ENCODE results near the gene GDA. TPM values are rescaled to one million over a fixed set of nuclear protein-coding genes. Genes with fewer than 3 reads are reported as not detected.

GDA gene
- total RNA-seq, 1 experiment from 2014 or later: 142 TPM

DNA sequence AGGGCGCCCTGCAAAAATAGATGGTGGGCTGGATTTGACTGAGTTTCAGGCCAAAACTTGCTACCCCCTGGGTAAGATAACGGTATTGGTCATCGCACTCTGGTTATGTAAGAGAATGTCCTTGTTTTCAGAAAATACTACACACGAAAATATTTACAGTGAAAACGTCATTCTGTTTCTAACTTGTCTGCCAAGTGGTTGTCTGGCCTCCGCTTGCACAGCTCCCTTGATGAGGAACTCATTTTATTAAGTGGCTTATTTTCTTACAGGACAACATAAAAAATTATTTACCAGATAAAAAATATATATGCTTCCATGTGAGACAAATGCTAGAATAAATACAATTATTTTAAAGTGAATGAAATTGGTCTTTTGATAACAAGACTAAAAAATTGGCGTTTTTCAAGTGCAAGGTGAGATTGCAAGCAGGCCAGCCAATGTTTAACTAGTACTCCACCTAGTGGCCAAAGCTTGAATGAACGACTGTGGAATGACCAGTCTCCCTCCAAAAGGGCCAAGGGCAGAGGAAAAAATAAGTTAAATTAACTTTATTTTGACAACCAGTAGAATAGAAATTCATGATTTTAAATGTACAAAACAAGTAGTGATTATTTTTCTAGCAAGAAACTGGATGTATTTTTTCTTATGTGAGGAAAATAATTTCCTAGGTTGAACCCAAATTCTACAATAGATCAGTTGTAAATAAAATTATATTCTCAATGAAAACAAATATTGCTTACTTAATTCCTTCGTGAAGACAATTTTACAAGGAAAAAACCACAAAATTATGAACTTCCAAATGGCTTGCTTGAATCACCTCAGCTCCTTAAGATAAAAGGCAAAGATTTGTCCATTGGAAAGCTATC is 122.6 kb downstream of the GDA start:
- ChIA-PET POLR2A (ENCODE audit: unreplicated experiment) (interaction anchor here (0.5 to 0.7 kb wide), 3 partner anchors 34 to 922 kb away, joined by 4 to 9 read pairs (median 6); no protein-coding TSS in a partner anchor), CTCF (interaction anchor here (0.6 to 2.8 kb wide), 5 partner anchors 12 to 550 kb away, joined by 3 to 18 read pairs (median 10); no protein-coding TSS in a partner anchor)
- intact Hi-C loops (cut with micrococcal nuclease; ENCODE audit: unreplicated experiment): loop anchor here (1.0 to 5.0 kb wide), 3 partner anchors 233 to 930 kb away; no protein-coding TSS in a partner anchor
- peak in 1 of 2 experiments; percentile 49 for DNase-seq
- Histone ChIP-seq H3K9me2 (ENCODE audit: insufficient read depth) (no peaks in the 10 kb centered on the region), H4K20me1 (ENCODE audit: insufficient read depth) (no peaks in the 10 kb centered on the region), H3K9me3 (ENCODE audit: insufficient read depth, low read depth) (no peaks in the 10 kb centered on the region), H3K4me2 (no peak overlapping the region), H3K79me2 (ENCODE audit: low read depth) (no peaks in the 10 kb centered on the region), H3K27me3 (ENCODE audit: insufficient read depth, low read depth) (no peaks in the 10 kb centered on the region), H2AFZ (no peak overlapping the region), H3K27ac (no peak overlapping the region), H3F3A (ENCODE audit: insufficient read depth, low read depth) (no peaks in the 10 kb centered on the region), H3K4me1 (replicated peaks; ENCODE audit: insufficient read depth) (no peaks in the 10 kb centered on the region), H3K4me3 (no peak overlapping the region), H3K36me3 (ENCODE audit: low read depth) (no peaks in the 10 kb centered on the region)
- BruUV-seq (replicated peaks): no TSS peak
- no peak for TF ChIP-seq EZH2 (IDR thresholded peaks at IDR 0.05; ENCODE audit: low read depth)
- TF ChIP-seq, protein P1, sequence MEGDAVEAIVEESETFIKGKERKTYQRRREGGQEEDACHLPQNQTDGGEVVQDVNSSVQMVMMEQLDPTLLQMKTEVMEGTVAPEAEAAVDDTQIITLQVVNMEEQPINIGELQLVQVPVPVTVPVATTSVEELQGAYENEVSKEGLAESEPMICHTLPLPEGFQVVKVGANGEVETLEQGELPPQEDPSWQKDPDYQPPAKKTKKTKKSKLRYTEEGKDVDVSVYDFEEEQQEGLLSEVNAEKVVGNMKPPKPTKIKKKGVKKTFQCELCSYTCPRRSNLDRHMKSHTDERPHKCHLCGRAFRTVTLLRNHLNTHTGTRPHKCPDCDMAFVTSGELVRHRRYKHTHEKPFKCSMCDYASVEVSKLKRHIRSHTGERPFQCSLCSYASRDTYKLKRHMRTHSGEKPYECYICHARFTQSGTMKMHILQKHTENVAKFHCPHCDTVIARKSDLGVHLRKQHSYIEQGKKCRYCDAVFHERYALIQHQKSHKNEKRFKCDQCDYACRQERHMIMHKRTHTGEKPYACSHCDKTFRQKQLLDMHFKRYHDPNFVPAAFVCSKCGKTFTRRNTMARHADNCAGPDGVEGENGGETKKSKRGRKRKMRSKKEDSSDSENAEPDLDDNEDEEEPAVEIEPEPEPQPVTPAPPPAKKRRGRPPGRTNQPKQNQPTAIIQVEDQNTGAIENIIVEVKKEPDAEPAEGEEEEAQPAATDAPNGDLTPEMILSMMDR (conservative IDR thresholded peaks at IDR 0.05): peak; percentile 92

DNA sequence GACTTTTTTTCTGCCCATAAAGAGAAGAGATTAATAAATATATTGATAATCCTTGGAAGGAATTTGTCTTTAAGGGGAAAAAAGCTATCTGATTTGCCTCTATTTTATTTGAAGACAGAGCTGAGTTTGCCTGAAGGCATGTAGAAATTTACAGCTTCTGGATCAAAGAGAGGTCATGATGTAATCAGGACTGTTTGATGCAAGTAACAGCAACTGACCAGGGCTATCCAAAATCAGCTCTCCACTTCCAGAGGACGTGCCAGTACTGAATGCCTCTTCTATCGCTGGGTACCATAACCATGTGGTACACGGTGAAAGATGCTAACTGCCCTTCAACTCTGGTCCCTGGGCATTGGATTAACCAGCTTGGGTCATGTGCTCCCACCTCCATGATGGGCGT is 125.2 kb downstream of the GDA start:
- no peaks in the 10 kb centered on the region for H4K20me1 ChIP-seq (ENCODE audit: insufficient read depth)
- no peak overlapping the region for H3K27ac ChIP-seq
- no peaks in the 10 kb centered on the region for H3K79me2 ChIP-seq (ENCODE audit: low read depth)
- no TSS peak for BruUV-seq (replicated peaks)
- H3K4me2 ChIP-seq: no peak overlapping the region
- no peaks in the 10 kb centered on the region for H3K36me3 ChIP-seq (ENCODE audit: low read depth)
- H3K4me3 ChIP-seq: no peak overlapping the region
- no peaks in the 10 kb centered on the region for H3K9me3 ChIP-seq (ENCODE audit: insufficient read depth, low read depth)
- no peak overlapping the region for H2AFZ ChIP-seq
- ChIA-PET CTCF (interaction anchor here (0.7 kb wide), 2 partner anchors 361 to 799 kb away, joined by 3 to 5 read pairs; no protein-coding TSS in a partner anchor), POLR2A (ENCODE audit: unreplicated experiment) (no interaction called here)
- DNase-seq: no peak
- intact Hi-C loops (cut with micrococcal nuclease; ENCODE audit: unreplicated experiment): loop anchor here (5.0 kb wide), 2 partner anchors 467 to 928 kb away; no protein-coding TSS in a partner anchor
- TF ChIP-seq, protein P1 (conservative IDR thresholded peaks at IDR 0.05): no peak
- no peak for TF ChIP-seq EZH2 (IDR thresholded peaks at IDR 0.05; ENCODE audit: low read depth)
- no peaks in the 10 kb centered on the region for H3F3A ChIP-seq (ENCODE audit: insufficient read depth, low read depth)
- no peaks in the 10 kb centered on the region for H3K4me1 ChIP-seq (replicated peaks; ENCODE audit: insufficient read depth)
- H3K9me2 ChIP-seq (ENCODE audit: insufficient read depth): no peaks in the 10 kb centered on the region
- H3K27me3 ChIP-seq (ENCODE audit: insufficient read depth, low read depth): no peaks in the 10 kb centered on the region

GRCh38 chr9:72274916-72275315 is 125.7 kb downstream of the GDA start:
- TF ChIP-seq EZH2 (IDR thresholded peaks at IDR 0.05; ENCODE audit: low read depth): no peak
- TF ChIP-seq, protein P1 (conservative IDR thresholded peaks at IDR 0.05): no peak
- no peaks in the 10 kb centered on the region for H3K9me3 ChIP-seq (ENCODE audit: insufficient read depth, low read depth)
- POLR2A ChIA-PET (ENCODE audit: unreplicated experiment): no interaction called here
- intact Hi-C loops (cut with micrococcal nuclease; ENCODE audit: unreplicated experiment): loop anchor here (5.0 kb wide), 2 partner anchors 468 to 927 kb away; no protein-coding TSS in a partner anchor
- H3K4me3 ChIP-seq: no peak overlapping the region
- no TSS peak for BruUV-seq (replicated peaks)
- CTCF ChIA-PET: no interaction called here
- H3K27me3 ChIP-seq (ENCODE audit: insufficient read depth, low read depth): no peaks in the 10 kb centered on the region
- no peak overlapping the region for H3K27ac ChIP-seq
- no peak overlapping the region for H3K4me2 ChIP-seq
- H3K79me2 ChIP-seq (ENCODE audit: low read depth): no peaks in the 10 kb centered on the region
- H3K36me3 ChIP-seq (ENCODE audit: low read depth): no peaks in the 10 kb centered on the region
- H2AFZ ChIP-seq: no peak overlapping the region
- H4K20me1 ChIP-seq (ENCODE audit: insufficient read depth): no peaks in the 10 kb centered on the region
- no peak for DNase-seq
- H3F3A ChIP-seq (ENCODE audit: insufficient read depth, low read depth): no peaks in the 10 kb centered on the region
- no peaks in the 10 kb centered on the region for H3K9me2 ChIP-seq (ENCODE audit: insufficient read depth)
- no peaks in the 10 kb centered on the region for H3K4me1 ChIP-seq (replicated peaks; ENCODE audit: insufficient read depth)
